MV-4-11 (cell line): ENCODE data around the gene ADCK2.

Experiments used
- DNase-seq: peaks from one replicate; lab custom pipeline; 2025; lab: John Stamatoyannopoulos, UW

The ADCK2 gene

GRCh38 chr7:140744005-140744404, 71.3 kb downstream of the ADCK2 start:
- no peak for DNase-seq
